Skeletal muscle cell (primary cell): ENCODE results near the gene TPH2.
A peak's percentile ranks its signal among the peaks of the same experiment; 100 is the strongest.

Experiments
- DNase-seq: peaks from one replicate; pipeline ENCODE4 v3.0.0-alpha.2; 2010; ENCODE audit warnings: low read depth
- H3K4me3 ChIP-seq: 2 replicates; pipeline ENCODE4 v1.5.1; 2011; ENCODE audit warnings: low read depth, mild to moderate bottlenecking, control low read depth, low read length, moderate library complexity

The TPH2 gene

DNA sequence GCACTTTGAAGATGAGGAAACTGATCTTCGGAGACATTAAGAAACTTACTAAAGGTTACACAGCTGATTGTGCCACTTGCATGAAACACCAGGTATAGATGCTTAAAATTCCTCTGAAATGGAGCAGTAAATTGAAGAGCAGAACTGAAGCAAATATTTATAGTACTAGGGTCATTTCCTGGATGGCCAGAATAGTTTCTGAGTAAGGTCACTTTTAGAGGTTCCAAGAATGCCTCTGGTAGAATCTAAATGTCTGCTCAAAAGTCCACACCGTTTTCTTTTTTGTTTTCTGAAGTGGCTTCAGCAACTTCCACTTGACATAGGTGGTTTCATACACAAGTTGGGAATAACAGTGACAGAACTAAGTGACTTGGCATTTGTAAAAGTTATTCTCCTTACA is 19.4 kb downstream of the TPH2 start:
- no peak for DNase-seq
- no peak overlapping the region for H3K4me3 ChIP-seq

DNA sequence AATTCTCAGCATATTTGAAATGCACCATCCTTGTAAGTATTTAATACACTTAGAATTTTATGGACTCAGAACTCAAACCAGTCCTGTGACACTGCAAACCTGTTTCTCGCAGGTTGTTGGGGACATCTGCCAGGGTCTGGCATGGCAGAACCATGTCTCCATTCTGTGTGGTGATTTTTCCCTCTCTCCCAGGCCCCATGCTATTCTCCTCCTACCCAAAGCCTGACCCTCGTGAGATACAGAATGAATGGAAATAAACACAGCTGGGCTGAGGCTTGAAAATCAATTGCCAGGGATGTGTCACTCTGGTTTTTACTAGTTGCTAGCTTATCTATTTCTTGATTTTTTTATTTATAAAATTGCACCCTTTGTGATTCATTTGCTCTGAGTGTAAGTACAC is 19.8 kb downstream of the TPH2 start:
- no peak for DNase-seq
- no peak overlapping the region for H3K4me3 ChIP-seq

DNA sequence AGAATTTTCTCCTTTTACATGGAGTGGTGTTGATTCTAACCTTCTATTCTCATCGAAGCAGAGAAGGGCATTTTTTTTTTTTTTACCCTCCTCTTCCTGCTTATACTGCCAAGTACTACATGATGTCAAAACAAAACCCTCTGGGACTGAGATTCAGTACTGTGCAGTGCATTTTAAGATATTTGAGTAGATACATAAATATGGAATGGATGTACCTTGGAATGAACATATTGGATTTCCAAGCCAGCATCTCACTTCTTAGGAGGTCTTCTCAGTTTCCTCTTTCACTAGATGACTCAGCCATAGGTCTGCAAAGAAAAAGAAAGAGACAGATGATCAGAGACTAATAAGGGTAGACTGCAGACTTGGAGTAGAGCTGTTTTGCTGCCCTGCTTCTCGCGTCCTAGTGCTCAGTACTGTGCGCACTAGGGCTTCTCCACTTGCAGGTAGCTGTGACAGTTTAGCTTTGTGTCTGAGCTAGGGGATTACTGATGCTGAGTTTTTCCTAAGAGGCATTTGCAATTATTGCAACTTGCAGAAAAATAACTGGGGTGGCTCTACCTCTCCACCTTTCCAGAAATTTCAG is 20.4 kb downstream of the TPH2 start:
- no peak overlapping the region for H3K4me3 ChIP-seq
- peak; percentile 39 for DNase-seq

DNA sequence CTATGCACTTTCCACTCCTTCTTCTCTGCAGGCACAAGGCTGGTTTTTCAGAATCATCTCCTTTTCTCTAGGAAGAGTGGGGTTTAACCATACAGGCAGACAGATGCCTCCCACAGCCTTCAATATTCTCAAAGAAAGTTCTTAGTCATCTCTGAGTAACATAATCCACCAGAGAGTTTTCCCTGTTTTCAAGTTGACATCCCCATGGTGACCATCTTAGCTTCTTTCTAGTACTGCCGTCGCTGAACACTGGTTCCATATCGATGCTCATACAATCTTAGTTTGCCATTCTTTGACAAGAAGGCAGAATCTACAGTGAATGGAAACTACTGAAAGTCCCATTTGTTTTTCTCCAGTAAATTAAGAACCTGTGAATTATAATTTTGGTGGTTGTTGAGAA is 28.6 kb downstream of the TPH2 start:
- DNase-seq = no peak
- no peak overlapping the region for H3K4me3 ChIP-seq

DNA sequence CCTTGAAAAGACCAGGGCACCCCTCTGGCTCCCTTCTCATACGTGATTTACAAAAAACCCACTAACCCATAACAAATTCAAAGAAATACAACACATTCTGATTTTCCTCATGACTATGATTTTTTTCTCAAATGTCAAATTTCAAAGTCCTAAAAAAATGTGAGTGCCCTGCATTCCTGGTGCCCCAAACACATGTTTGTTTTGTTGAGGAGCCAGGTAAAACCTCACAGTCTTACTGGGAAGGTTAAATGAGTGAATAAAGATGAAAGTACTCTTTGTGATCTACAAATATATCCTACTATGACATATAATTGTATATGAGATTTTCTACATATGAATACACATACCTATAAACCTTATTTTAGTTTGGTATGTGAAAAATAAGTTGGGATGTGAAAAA is 30.7 kb downstream of the TPH2 start:
- DNase-seq = no peak
- no peak overlapping the region for H3K4me3 ChIP-seq

- no peak overlapping the region for H3K4me3 ChIP-seq
- no peak for DNase-seq
Observed at GRCh38 chr12:71970031-71970430, 31.4 kb downstream of the TPH2 start.

- no peak overlapping the region for H3K4me3 ChIP-seq
- no peak for DNase-seq
Observed at GRCh38 chr12:71972441-71973074, 33.9 kb downstream of the TPH2 start.

GRCh38 chr12:71973687-71974086 is 35.0 kb downstream of the TPH2 start:
- DNase-seq = no peak
- H3K4me3 ChIP-seq = no peak overlapping the region

- no peak overlapping the region for H3K4me3 ChIP-seq
- no peak for DNase-seq
Observed at GRCh38 chr12:71980538-71980937, 41.9 kb downstream of the TPH2 start.

DNA sequence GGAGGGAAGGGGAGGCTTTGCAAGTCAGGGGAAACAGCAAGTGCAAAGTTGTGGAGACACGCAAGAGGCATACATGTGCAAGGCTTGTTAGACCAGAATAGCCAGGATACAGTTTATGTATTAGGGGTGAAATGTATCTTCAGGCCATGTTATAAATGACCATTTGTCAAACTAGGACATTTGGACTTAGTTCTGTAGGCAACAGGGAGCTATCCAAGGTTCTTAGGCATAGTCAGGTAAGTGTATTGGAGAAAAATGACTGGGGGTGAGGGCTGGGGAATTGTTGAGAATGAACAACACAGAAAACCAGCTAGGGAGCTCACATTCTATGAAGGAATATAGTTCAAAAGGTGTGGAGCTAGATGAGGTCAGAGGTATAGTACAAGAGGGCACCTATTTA is 42.5 kb downstream of the TPH2 start:
- no peak overlapping the region for H3K4me3 ChIP-seq
- DNase-seq = no peak

DNA sequence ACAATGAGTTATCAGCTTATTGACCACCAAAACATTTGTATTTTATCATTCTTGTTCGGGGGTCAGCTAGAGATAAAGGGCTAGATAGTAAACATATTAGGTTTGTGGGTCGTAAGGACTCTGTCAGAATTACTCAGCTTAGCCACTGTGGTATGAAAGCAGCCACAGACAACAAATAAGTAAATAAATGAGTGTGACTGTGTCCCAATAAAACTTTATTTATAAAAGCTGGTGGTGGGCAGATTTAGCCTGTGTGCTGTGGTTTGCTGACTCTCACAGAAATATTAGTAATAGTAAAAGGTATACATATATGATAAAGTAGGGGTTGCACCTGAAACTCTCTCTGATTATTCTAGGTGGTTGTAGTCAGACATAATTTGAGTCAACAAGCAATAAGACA is 56.1 kb downstream of the TPH2 start:
- DNase-seq = no peak
- no peak overlapping the region for H3K4me3 ChIP-seq

DNA sequence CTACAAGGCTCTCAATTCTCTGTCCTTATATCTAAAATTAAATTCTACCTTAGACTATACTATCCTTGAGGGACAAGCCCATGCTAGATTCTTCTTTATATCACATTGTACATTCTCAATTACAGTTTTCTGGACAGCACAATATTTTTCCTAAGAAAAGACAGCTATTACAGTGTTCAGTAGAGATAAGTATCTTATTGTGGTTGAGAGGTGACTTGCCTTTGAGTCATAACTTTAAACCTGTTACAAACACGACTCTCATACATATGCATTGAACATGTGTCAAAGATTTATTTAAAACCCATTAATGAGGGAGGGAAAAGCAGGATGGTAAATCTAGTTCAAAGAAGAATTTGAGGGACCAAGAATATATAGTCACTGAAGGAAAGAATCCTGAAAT is 61.1 kb downstream of the TPH2 start:
- no peak overlapping the region for H3K4me3 ChIP-seq
- DNase-seq = no peak

- no peak overlapping the region for H3K4me3 ChIP-seq
- DNase-seq = no peak
Observed at GRCh38 chr12:72000969-72001648, 62.5 kb downstream of the TPH2 start.

GRCh38 chr12:72006766-72007165 is 68.1 kb downstream of the TPH2 start:
- DNase-seq = no peak
- H3K4me3 ChIP-seq = no peak overlapping the region

DNA sequence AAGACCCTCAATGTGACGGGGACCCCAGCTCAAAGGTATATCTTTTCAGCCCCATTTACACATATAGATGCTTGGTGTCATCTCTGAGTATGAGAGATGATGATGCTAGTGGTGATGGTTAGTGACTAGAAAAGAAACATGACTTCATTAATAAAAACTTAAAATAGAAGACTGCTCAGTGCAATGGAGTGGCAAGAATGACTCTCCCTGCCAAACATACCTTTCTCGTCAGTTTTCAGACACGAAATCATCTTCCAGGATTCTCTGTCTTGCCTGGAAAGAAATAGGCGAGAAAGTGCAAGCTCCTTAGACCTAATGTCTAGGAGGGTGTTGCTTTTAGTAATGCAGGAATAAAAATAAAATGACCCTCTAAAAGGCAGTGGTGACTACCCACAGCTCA is 71.7 kb downstream of the TPH2 start:
- DNase-seq = no peak

DNA sequence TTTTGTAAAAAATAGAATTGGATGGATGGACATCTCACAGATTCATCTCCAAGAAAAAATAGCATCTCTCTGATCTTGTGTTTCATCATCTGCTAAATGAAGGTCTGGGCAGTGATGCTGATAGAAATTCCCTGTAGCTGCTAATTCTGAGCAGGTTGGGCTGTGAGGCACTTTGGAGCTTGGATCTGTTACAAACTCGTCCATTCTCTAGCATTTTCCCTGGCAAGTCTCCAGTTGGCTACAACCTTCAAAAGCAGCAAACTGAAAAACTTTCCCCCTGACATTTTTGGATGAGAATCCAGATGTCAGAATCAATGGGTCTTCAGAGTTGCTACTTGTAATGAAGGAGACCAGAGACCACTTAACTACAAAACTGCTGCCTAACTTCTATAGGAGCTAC is 72.7 kb downstream of the TPH2 start:
- no peak for DNase-seq
- no peak overlapping the region for H3K4me3 ChIP-seq

More for the DNA sequence above, 71.7 kb downstream of the TPH2 start:
- no peak overlapping the region for H3K4me3 ChIP-seq

DNA sequence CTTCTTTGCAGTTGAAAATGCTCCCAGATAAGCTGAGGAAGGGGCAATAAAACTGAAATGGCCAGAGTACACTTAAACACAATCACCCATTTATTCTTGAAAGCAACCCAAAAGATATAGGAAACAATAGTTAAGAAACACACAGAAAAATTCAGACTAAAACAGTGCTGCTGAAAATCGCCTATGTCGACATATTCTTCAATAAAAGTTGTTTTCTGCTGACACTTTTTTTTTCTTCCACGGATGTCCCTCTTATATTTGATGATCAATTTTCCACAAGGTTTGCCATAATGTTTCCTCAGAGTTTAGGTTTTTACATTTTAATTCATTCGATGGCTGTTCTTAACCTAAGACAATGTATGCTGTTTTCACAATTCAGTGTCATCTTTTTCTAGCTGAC is 74.2 kb downstream of the TPH2 start:
- DNase-seq = no peak
- no peak overlapping the region for H3K4me3 ChIP-seq

- no peak overlapping the region for H3K4me3 ChIP-seq
- no peak for DNase-seq
Observed at GRCh38 chr12:72015895-72016294, 77.2 kb downstream of the TPH2 start.

DNA sequence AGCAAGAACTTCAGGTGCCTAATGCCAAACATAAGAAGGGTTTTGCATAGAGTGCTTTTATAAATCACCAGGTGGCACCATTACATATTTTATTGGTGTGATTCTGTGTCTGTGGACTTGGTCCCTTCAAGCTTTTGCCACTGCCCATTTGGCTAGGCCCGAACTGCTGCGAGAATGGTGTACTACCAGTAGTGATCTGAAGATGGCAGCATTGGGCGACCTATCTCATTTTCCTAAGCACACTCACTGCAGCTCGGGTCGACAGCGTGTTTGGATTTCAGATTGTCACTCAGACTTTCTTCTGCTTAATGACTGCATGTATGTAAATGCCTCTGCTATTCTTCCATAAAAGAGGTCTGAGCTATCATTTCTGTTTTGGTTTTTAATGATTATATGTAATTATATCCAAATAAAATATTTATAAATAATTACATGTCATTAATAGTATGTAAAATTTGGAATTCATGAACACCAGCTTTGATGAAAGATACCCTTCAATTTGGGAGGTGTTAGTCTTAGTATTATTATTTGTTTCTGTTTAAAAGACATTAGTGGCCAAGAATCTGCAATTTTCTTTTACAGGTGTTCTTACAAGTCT is 78.5 kb downstream of the TPH2 start:
- DNase-seq = peak; percentile 20
- no peak overlapping the region for H3K4me3 ChIP-seq

DNA sequence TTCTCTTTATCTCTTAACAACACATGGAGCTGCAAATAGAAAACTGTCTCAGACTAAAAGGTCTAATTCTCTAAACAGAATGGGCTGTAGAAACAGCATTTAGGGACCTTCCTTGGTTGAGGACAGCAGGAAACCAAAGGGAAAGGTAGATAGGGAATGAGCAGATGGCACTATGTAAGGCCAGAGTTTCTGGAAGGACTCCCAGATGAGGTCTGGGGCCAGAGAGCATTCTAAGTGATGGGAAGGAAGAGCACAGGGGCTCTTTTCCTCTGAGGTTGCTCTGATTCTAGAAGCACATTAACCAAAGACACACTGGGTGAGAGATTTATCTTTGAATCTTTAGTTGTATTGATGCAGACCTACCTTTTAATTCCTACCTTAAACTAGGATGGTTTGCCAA is 79.4 kb downstream of the TPH2 start:
- DNase-seq = no peak

DNA sequence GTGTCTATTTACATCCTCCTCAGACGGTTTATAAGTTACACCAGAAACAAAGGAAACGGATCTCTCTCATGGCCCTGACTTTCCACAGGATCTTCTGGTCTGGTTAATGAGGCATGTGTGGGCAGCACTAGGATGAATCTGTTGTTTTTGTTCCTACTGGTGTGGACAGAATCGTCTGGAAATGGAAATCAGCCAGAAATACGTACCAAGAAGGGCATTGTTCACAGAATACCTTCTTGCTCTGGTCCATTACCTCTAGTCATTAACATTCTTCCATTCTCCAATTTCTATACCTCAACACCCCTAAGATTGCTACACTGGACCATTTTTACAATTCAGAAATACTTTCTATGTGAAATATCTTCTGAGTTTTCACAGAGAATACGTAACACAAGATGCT is 86.0 kb downstream of the TPH2 start:
- H3K4me3 ChIP-seq = no peak overlapping the region
- DNase-seq = no peak

More for the DNA sequence above, 79.4 kb downstream of the TPH2 start:
- no peak overlapping the region for H3K4me3 ChIP-seq
